GM12892 (cell line): ENCODE data around the gene SNW1.

Experiments used
- DNase-seq: peaks from one replicate; pipeline ENCODE4 v3.0.0; 2011; ENCODE audit not compliant: insufficient read length
- FAIRE-seq: peaks from 2 replicates; lab custom pipeline; 2011; peaks lifted over from hg19 to GRCh38; lab: Jason Lieb, UNC
- POLR2A ChIP-seq: IDR thresholded peaks from 2 replicates; pipeline ENCODE4 v1.6.1; 2011; ENCODE audit warnings: low read depth, low read length, control low read depth
- POLR2AphosphoS5 ChIP-seq: IDR thresholded peaks from 2 replicates; pipeline ENCODE4 v1.6.1; 2011; ENCODE audit warnings: low read depth, low read length, control low read depth
- TAF1 ChIP-seq: IDR thresholded peaks from 2 replicates; pipeline ENCODE4 v1.6.1; 2011; ENCODE audit warnings: low read depth, mild to moderate bottlenecking, control low read depth, low read length, borderline replicate concordance

The SNW1 gene

DNA sequence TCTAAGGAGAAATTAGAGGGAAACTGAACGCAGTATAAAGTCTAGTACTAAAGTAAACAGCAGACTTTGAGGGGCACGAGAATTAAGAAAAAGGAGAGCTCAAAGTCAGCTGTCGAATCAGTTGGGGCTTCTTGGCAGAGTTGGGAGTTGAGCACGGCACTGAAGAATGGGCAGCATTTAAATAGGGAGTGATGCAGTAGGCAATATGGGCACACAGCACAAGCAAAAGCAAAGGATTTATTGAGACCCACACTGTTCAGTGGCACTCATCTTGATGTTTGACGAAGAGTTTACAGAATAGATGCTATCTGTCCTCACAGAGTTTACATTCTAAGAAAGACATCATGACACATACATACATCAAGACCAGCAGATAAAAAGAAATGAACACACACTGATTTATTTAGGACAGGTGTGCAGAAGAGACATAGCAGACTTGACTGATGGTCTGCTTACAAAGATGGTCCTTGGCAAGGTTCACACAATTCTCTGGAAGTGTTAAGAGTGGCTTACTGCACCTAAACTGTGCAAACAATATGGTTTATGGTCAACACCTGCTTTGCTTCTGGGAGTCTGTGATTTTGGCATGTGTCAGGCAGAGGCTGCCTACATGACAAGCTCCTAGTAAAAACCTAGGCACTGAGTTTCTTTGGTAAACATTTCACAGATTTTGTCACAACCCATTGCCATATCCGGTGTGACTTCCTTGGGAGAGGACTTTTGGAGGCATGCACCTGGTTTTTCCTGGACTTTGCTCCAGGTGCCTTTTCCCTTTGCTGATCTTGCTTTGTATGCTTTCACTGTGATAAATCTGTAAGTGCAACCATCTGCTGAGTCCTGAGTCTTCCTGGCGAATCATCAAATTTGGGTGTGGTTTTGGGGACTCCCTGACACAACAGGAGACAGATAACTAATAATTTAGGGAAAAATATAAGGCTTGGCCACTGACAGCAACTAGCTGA lies 79.5 kb downstream of the SNW1 start:
- TF ChIP-seq TAF1: no peak
- no peak for TF ChIP-seq POLR2A
- TF ChIP-seq POLR2AphosphoS5: no peak
- DNase-seq (no peak), FAIRE-seq (no peak)

DNA sequence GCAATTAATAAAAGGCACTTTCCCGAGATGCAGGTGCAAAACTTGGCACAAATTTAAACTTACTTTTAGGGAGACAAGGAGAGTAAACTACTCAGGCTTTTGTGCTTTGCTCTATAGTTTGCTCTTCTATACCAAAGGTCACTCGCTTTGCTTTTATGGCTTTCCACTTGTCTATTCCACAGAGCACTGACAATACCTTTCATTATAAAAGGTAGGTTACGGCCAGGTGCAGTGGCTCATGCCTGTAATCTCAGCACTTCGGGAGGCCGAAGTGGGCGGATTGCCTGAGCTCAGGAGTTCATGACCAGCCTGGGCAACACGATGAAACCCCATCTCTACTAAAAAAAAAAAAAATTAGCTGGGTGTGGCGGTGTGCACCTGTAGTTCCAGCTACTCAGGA lies 86.0 kb downstream of the SNW1 start:
- DNase-seq (no peak), FAIRE-seq (no peak)
- TF ChIP-seq POLR2AphosphoS5 (no peak), POLR2A (no peak), TAF1 (no peak)

DNA sequence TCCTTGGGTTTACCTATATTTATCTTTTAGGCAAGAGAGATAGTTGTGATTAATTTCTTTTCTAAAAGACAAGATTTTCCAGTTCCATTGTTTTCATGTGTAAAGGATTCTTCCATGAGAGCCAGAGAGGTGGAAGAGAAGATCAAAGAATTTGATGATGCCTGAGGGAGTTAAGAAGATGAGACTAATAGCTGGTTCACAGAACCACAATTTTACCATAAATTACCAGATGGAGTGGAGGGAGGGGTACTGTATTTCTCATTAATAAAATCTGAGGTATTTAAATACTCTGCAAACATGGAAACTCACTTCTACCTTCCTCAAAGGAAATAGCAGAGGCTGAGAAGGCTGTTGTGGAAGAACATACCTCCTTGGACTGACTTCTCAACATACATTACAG lies 87.8 kb downstream of the SNW1 start:
- TF ChIP-seq TAF1 (no peak), POLR2AphosphoS5 (no peak), POLR2A (no peak)
- DNase-seq (no peak), FAIRE-seq (no peak)
